ENCODE data around the gene RANBP2.

The RANBP2 gene

GRCh38 chr2:108833219-108833618 lies 113.9 kb downstream of the RANBP2 start:
- no peaks in the 10 kb centered on the region for H3K4me1 ChIP-seq (ENCODE audit: insufficient read depth, poor library complexity, severe bottlenecking)
- no peak overlapping the region for H3K27ac ChIP-seq (ENCODE audit: poor library complexity, severe bottlenecking)
- ATAC-seq (ENCODE audit: low read depth) (no peak), DNase-seq (ENCODE audit: low spot score) (no peak)
- H3K4me3 ChIP-seq (ENCODE audit: severe bottlenecking): no peak overlapping the region
- H3K27me3 ChIP-seq (ENCODE audit: insufficient read depth, poor library complexity, severe bottlenecking): no peaks in the 10 kb centered on the region
- no peaks in the 10 kb centered on the region for H3K9me3 ChIP-seq (ENCODE audit: severe bottlenecking)
- TF ChIP-seq CTCF (IDR thresholded peaks at IDR 0.05; ENCODE audit: poor library complexity, severe bottlenecking): no peak
- H3K36me3 ChIP-seq (ENCODE audit: low read depth): peaks cover 5% of the 10 kb centered on the region; the same call in 1 of the 2 replicates

GRCh38 chr2:108834620-108835019 lies 115.3 kb downstream of the RANBP2 start:
- TF ChIP-seq CTCF (IDR thresholded peaks at IDR 0.05; ENCODE audit: poor library complexity, severe bottlenecking): no peak
- no peak overlapping the region for H3K4me3 ChIP-seq (ENCODE audit: severe bottlenecking)
- ATAC-seq (ENCODE audit: low read depth) (no peak), DNase-seq (ENCODE audit: low spot score) (no peak)
- H3K27me3 ChIP-seq (ENCODE audit: insufficient read depth, poor library complexity, severe bottlenecking): no peaks in the 10 kb centered on the region
- H3K9me3 ChIP-seq (ENCODE audit: severe bottlenecking): no peaks in the 10 kb centered on the region
- H3K36me3 ChIP-seq (ENCODE audit: low read depth): peaks cover 7% of the 10 kb centered on the region; the same call in 1 of the 2 replicates
- no peaks in the 10 kb centered on the region for H3K4me1 ChIP-seq (ENCODE audit: insufficient read depth, poor library complexity, severe bottlenecking)
- no peak overlapping the region for H3K27ac ChIP-seq (ENCODE audit: poor library complexity, severe bottlenecking)

GRCh38 chr2:108835040-108835439 lies 115.8 kb downstream of the RANBP2 start:
- Histone ChIP-seq H3K27ac (ENCODE audit: poor library complexity, severe bottlenecking) (no peak overlapping the region), H3K4me1 (ENCODE audit: insufficient read depth, poor library complexity, severe bottlenecking) (no peaks in the 10 kb centered on the region), H3K9me3 (ENCODE audit: severe bottlenecking) (no peaks in the 10 kb centered on the region), H3K36me3 (ENCODE audit: low read depth) (peaks cover 10% of the 10 kb centered on the region), H3K4me3 (ENCODE audit: severe bottlenecking) (no peak overlapping the region), H3K27me3 (ENCODE audit: insufficient read depth, poor library complexity, severe bottlenecking) (no peaks in the 10 kb centered on the region)
- DNase-seq (ENCODE audit: low spot score) (no peak), ATAC-seq (ENCODE audit: low read depth) (no peak)
- TF ChIP-seq CTCF (IDR thresholded peaks at IDR 0.05; ENCODE audit: poor library complexity, severe bottlenecking): no peak
